GM19328 (cell line): ENCODE measurements around the gene DISC1.

Source experiments
- ATAC-seq: cut with Tn5 transposase; IDR thresholded peaks from one replicate; pipeline ENCODE4 v1.9.1; 2021; ENCODE audit warnings: mild to moderate bottlenecking, moderate library complexity; ENCODE audit not compliant: unreplicated experiment

Gene DISC1

DNA sequence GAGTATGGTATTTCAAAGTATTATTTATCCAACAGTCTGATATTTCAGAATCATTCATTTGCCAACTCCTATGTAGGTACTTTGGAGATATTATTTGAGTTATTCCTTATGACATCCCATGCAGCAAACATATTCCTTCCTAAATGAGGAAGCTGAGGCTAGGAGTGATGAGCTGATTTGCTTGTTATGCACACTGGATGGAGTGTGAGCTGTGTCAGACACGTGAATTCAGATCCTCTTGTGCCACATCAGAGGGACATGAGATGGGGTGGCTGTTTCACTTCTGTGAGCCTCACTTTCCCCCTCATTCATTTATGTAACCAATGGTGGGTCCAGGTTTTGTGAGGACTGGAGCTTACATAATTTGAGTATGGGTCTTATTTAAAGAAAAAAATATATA lies 215.9 kb downstream of the DISC1 start:
- no peak for ATAC-seq

DNA sequence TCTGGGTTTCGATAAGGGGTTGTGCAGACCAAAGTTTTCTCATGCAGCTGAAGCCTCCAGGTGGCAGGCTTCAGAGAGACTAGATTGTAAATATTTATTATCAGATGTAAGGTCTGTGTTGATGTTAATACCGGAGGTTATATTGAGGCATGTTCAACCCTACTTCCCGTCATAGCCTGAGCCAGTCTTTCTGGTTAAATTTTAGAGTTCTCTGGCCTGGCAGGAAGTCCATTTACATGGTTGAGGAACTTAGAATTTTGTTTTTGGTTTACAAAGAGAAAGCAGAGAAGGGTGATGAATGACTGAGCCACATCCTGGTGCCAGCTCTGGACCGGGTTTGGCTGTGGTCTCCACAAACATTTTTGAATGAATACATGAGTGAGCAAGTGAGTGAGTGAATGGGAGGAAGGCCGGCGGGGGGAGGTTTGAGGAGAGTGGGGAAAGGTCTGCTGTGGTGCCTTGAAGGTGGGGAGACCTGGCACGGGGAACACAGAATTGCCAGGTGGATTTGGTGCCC lies 218.5 kb downstream of the DISC1 start:
- no peak for ATAC-seq

DNA sequence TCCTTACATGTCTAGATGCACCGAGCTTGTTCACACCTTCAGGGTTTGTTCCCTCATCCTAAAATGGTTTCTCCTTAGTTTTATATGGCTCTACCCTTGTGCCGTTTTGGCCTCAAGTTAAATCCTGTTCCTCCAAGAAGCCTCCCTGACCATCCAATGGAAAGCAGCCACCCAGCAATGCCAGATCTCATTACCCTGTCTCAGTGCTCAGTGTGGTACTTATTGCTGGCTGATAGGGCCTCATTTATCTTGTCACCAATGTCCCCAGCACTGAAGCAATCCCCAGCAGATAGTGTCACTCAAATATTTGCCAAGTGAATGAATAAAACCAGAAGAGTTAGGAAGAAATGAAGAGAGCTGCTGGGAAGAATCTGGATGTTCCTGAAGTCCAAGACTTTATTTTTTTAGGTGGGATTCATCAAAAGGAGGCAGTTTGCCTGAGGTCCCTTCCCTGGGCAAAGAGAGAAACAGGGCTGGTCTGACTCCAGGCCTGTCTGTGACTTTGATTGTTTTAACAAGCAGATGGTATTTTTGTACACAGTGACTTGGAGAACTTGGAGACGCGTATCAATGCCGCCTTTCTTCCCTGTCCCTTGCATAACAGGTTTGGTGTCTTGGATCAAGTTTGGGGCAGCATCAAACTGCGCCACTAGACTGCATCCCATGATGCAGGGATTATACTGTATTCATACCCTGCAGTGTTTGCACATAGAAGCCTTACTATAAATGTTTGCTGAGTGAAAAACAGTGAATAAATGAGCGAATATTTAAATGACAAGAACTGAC lies 221.2 kb downstream of the DISC1 start:
- no peak for ATAC-seq

DNA sequence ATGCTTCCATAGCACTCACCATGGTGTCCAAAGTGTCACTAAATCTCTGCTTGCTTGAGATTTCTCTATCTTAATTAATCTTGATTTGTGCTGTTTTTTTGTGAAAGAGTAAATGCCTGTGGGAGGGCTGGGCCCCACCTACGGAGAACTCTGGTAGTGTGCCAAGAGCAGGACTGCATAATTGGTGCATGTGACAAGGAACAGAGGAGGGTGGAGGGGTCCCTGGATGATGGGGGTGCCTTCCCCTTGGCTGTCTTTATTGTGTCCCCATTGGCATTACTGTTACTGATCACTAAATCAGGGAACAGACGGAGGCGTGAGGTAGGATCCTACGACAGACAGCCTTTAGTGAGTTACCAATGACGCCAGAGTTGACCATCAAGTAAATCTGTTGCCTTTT lies 223.4 kb downstream of the DISC1 start:
- ATAC-seq: no peak

DNA sequence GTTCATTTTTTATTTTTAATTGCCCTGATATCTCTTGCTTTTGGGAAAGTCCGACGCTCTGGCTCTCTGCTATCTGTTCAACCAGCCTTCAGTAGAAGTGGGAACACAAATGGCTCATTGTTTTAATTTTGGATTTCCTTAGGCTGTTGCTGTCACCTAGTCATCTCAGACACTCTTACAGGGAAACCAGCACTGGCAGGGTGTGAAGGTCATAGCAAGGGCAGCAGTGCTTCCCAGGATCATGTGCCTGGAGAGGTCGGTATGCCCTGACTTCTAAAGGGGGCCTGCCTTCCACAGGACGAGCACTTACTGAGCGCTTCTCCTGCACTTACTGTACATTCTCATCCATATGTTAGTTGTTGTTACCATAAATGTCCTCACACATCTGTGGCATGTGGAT lies 224.2 kb downstream of the DISC1 start:
- no peak for ATAC-seq

DNA sequence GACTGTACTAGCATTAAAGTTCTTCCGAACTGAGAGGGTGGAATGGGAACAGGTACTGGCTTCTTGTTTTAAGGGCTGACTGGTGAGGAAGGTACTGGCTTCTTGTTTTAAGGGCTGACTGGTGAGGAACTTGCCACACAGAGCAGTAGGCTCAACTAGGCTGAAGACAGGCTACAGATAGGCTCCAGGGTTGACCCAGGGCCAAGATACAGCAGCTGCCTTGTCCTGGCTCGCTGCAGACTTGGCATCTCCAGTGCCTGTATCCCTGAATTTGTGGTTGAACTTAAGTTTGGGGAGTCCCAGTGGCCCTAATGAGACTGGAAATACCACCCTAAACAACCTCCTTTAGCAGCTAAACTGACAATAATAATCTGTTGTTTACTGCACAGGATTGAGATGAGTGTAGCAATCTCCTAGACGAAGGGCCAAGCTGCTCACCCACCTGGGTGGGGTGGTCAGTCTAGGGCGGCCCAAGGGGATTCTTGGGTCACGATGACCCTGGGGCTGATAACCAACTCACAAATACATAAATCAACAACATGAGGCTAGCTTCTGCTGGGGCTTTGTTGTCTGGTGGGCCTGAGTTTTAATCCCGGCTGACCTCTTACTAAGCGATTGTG lies 227.1 kb downstream of the DISC1 start:
- ATAC-seq: no peak

DNA sequence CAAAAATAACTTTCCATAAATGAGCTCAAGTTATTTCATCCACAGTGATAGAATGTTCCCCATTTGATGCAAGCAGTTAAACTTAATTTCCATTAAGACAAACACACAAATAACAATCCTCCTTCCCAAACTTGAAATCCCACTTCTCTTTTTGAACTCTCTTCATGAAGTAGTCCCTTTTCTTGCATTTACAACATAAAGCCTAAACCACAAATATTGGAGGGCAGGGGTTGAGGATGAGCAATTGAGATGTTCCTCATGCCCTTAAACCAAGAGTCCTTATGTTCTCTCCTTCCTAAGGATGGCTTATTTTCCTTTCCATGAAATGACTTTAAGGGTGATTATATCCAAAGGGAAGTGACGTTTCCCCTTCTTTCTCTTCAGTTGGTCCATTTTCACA lies 228.8 kb downstream of the DISC1 start:
- ATAC-seq: no peak

DNA sequence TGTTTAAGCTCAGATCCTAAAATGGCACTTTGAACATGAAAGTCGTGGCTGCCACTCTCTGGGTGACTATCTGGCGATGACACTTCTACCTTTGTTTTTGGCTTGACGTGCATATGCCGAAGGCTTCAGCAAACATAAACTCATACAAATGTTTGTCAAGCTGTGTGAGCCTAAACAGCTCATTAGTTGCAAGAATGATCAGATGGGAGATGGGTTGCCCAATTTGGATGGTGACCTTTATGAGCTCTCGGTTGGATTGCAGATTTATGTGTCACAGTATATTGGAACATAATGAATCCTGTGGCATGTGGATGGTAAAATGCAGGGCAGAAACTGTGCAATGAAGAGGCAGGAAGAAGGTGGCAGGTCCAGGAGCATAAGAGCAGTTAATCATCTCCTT lies 229.3 kb downstream of the DISC1 start:
- ATAC-seq: no peak

DNA sequence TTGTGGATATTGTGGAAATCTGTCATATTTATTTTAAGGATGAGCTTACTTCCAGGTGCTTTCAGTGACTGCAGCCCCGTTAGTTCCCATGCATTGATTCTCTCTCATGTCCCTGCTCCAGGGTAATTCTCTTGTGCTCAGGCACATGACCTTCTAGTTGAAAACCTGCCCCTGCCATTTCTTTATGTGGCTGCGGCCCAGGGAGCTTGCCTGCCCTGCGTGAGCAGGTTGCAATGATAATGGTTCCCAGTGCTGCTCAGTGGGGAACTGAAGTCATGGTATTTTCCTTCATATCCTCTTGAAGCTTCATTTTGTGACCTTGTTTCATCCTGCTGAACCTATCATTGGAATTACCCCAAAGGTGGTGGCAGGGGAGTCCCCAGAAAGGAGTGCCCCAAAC lies 229.8 kb downstream of the DISC1 start:
- no peak for ATAC-seq

DNA sequence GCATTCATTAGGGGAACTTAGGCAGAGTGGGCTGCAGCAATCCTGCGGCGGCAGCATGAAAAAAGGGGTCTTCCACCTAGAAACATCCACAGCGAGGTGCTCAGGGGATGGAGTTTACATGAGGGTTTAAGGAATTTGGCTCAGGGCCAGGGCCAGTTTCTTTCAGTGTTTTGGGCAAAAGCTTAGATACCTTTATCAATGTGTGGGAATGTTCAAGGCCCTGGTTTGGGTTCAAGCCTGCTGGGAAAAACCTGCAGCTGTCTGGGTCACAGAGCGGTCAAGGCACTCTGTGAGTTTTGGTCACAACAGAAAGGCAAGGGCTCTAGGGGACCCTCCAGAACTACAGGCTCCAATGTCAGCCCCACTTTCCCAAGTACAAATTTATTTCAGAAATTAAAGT lies 230.3 kb downstream of the DISC1 start:
- no peak for ATAC-seq

DNA sequence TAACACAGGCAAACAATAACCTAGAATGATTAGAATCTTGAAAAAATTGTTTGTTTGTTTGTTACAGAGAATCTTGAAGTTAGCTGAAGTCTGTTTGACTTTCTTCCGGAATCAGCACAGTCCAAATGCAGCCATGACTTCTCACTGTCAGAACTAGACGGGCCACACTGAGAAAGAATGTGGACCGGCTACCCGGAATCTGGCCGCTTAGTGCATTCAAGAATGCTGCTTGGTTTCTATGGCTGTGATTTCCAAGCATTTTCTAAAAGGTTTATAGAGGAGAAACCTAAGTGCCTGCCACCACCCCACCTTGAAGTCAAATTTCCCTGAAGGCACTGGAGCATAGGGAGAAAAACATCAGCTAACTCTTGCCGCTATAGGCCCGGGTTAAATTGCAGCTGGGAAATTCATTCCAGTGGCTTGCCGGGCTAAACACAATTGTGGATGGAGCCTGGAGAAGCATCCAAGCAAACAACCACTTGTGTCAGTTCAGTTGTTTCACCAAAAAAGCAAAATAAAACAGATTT lies 231.1 kb downstream of the DISC1 start:
- no peak for ATAC-seq

DNA sequence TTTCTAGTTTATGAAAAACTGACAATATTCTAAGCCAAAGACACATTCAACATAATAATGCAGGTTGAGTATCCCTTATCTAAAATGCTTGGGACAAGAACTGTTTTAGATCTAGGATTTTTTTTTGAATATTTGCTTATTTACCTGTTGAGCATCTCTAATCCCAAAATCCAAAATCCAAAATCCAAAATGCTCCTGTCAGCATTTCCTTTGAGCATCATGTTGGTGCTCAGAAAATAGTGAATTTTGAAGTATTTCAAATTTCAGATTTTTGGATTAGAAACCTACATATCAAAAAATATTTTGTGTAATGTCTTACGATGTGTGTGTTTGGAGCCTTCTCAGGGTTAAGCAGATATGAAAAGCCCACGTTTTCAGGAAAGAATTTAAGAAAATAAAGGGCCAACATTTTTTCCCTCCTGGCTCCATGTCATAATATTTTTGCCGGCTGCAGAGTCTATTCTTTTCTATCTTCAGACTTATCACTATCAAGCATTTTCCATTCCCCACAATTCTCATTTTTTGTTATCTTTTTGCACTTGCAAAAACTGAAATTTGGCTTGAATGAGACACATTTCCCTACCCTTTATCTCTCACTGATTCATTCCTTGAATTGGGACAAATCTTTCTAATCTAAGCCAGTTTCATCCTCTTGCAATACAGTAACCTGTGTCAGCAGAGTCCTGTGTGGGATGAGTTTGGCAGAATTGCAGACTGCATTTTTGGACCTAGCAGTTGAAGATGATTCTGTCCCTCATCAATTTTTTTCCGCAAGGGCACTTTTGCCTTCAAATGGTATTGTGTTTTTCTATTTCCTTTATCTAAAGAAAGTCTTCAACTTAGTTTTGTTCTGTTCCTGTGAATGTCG lies 233.9 kb downstream of the DISC1 start:
- ATAC-seq: no peak

DNA sequence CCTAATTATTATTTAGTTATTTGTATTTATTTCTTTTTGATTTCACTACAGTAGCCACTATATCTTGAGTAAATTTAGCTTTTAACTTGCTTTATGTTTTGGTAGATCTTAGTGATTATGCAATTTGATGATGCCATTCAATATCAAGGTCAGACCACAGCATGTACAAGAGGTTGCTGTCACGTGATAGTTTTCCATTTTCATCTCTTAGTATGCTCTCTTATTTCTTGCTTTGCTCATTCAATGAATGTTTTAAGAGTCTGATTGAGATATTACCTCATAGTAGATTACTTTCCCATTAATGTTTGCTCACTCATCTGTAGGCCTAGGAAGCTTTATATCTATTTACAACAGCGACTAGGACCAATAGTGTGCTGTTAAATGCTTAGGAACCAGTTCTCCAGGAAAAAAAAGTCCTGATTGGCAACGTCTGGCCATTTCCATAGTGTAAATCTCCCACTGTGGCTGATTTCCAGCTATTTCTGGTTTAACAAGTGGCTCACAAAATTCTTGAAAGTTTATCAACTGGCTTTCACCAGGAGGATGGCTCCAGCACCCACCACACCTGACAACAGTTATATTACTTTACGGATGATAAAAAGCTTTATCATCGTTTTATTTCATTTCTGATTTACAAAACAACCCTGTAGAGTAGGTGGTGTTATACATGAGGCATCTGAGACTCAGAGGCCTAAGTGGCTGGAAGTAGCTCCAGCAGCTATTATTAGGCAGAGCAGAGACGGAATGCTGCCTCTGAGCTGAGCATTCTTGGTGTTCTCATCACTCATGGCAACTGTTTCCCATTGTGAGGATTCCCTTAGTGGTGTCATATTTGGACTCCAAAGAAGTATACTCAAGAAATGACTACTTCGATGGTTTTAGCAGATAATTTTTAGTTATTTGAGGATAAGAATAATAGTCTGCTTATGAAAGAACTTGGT lies 235.2 kb downstream of the DISC1 start:
- no peak for ATAC-seq

DNA sequence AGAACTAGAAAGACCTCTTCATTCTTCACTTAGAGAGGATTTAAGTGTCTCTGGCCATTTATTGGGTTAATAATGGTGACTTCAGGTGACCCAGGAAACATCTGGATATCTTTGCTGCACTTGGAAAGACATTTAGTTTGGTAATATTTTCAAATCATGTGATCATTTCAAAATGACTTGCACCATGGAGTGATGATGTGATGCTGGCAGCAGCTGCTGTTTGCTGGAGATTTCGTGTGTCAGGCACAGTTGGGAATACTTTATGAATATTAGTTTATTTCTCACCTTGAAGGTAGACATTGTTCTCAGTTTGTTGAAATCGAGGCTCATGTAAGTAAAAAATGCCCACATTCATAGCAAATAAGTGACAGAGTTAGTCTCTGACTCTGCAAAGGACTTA lies 236.0 kb downstream of the DISC1 start:
- ATAC-seq: no peak

DNA sequence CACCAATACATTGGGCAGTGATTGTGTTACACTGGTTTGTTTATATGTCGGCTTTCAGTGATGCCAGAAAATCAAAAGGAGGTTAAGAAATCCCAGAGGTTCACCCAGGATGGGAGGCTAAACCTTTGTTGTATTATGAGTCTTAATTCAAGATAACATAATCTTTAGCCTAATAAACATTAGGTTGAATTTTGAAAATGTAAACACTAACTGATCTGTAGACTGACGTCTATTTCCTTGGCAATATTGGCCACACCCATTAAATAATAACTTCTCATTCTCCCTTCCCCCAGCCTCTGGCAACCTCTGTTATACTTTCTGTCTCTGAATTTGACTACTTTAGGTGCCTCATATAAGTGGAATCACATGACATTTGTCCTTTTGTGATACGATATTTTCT lies 238.7 kb downstream of the DISC1 start:
- no peak for ATAC-seq

DNA sequence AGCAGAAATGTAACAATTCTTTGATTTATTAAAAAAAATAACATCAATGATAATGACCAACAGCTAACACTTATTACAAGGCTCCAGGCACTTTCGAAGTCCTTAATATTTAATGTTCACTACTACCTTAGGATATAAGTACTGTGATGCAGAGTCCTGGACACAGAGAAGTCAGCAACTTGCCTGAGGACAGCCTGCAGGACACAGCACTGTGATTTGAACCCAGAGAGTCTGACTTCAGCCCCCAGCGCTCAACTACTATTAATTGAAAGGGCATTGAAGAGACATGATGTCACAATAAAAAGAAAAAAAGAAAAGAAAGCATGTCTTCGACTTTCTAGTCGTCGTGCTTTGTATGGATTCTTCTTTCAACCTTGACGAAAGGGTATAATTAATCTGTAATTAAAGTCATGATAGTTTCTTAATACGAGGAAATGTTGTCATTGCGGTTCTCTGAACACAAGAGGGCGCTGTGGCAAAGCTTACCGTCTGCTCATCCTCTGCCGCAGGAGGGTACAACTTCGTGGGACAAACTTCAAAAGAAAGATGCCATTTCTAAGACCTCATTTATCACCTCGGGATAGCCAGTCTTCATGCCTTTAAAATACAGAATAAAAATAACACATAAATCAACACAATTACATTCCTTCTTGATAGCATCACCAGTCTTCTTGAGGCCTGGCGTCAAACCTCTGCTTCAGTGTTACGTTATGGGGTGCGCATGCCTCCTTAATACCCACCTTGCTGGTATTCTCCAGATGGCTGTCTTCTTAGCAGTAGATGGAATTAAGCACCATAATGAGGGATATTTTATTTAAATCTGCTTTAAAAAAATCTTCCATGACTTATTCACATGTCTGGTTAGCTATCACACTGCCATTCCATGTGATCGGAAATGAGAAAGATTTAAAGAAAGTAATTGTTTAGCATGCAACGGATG lies 240.1 kb downstream of the DISC1 start:
- ATAC-seq: no peak

DNA sequence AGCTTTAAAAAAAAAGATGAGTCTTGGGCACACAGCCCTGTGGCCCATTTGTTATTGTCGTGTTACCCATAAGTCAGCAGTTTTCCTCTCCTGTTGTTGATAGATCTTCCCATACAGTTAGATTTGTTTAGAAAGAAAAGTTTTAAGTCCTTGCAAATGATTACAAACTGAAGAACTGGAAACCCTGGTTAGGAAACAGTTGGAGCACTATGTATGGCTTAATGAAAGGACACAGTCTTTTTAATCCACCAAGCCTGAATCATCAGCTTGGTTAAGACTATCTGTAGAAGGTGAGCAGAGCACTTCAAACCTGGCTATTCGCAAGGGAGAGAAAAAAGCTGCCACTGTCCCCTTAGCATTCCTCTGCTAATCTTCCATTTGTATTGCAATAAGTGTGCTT lies 241.0 kb downstream of the DISC1 start:
- ATAC-seq: no peak

DNA sequence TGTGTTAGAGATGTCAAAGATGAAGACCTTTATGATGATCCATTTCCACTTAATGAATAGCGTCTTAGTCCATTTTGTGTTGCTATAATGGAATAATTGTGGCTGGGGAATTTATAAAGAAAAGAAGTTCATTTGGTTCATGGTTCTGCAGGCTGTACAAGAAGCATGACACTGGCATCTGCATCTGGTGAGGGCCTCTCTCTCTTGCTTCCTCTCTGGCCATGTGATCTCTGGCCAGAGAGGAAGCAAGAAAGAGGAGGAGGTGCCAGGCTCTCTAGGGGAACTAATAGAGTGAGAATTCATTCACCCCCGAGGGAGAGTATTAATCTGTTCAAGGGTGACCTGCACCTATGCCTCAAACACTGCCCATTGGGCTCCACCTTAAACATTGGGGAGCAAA lies 242.8 kb downstream of the DISC1 start:
- ATAC-seq: no peak

DNA sequence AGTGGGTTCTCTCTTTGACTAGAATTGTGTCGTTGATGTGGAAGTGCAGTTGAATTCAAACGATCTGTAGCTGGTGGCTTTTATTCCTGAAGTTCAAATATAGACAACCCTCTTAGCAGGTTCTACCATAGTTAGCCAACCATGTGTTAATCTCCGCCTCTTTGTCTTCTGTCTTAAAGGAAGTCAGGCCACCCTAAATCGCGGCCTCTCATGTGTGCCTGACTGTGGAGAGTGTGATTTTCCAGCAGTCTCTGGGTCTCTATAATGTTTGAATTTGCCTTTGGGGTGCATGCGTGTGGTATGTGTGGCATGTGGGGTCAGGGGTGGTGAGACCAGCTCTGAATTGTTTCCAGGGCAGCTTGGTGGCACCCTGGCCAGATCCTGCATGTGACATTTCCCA lies 244.9 kb downstream of the DISC1 start:
- no peak for ATAC-seq
